ENCODE results near the gene LIN54. TPM values are rescaled to one million over a fixed set of nuclear protein-coding genes. Genes with fewer than 3 reads are reported as not detected.

LIN54 gene
- total RNA-seq, 2 experiments from 2014 or later: 36.3 to 38.6 TPM

GRCh38 chr4:82905205-82905604 is 105.4 kb downstream of the LIN54 start:
- H3K27ac Mint-ChIP-seq: peak overlapping the region; percentile 60
- H3K36me3 Mint-ChIP-seq: peaks cover 8% of the 10 kb centered on the region
- peak overlapping the region; percentile 19 for H3K4me3 Mint-ChIP-seq
- H3K9me3 Mint-ChIP-seq (ENCODE audit: low read depth): no peaks in the 10 kb centered on the region
- peak; percentile 81 for DNase-seq
- ATAC-seq: peak; percentile 3
- peaks cover 13% of the 10 kb centered on the region for H3K27me3 Mint-ChIP-seq
- peaks cover 27% of the 10 kb centered on the region for H3K4me1 Mint-ChIP-seq
- CTCF ChIA-PET: interaction anchor here (0.8 kb wide), 1 partner anchor 108 kb away, joined by 3 read pairs; no protein-coding TSS in a partner anchor

- DNase-seq (no peak), ATAC-seq (no peak)
- CTCF ChIA-PET: interaction anchor here (0.8 kb wide), 1 partner anchor 51 kb away, joined by 3 read pairs; no protein-coding TSS in a partner anchor
- no peaks in the 10 kb centered on the region for H3K9me3 Mint-ChIP-seq (ENCODE audit: low read depth)
- peaks cover 13% of the 10 kb centered on the region for H3K27me3 Mint-ChIP-seq
- H3K27ac Mint-ChIP-seq: peak overlapping the region; percentile 17
- H3K4me3 Mint-ChIP-seq: no peak overlapping the region
- peaks cover 30% of the 10 kb centered on the region for H3K4me1 Mint-ChIP-seq
- H3K36me3 Mint-ChIP-seq: peaks cover 13% of the 10 kb centered on the region
Observed at GRCh38 chr4:82903737-82904136, 106.9 kb downstream of the LIN54 start.

GRCh38 chr4:82901183-82901718 is 109.4 kb downstream of the LIN54 start:
- Mint-ChIP-seq H3K4me3 (no peak overlapping the region), H3K27me3 (peaks cover 7% of the 10 kb centered on the region), H3K36me3 (peaks cover 18% of the 10 kb centered on the region), H3K4me1 (peaks cover 45% of the 10 kb centered on the region), H3K9me3 (ENCODE audit: low read depth) (no peaks in the 10 kb centered on the region), H3K27ac (no peak overlapping the region)
- CTCF ChIA-PET: interaction anchor here (0.7 to 3.3 kb wide), 6 partner anchors 11 to 383 kb away, joined by 3 to 32 read pairs (median 8); partner anchors contain the start of genes COQ2, LIN54 and SEC31A
- no peak for ATAC-seq
- no peak for DNase-seq

GRCh38 chr4:82900411-82901182 is 110.0 kb downstream of the LIN54 start, which contains the start of gene THAP9:
Gene THAP9 (plus strand): TSS chr4:82900735. CDS start chr4:82900803, 68 bp downstream.
- Mint-ChIP-seq H3K9me3 (ENCODE audit: low read depth) (no peaks in the 10 kb centered on the region), H3K4me3 (no peak within 1 kb of the TSS), H3K4me1 (peaks cover 46% of the 10 kb centered on the region), H3K27ac (no peak within 1 kb of the TSS), H3K36me3 (peaks cover 21% of the 10 kb centered on the region), H3K27me3 (peaks cover 5% of the 10 kb centered on the region)
- ATAC-seq: peak; percentile 91
- DNase-seq: peak; percentile 100
- CTCF ChIA-PET: interaction anchor here (0.7 to 3.3 kb wide), 7 partner anchors 11 to 384 kb away, joined by 3 to 32 read pairs (median 4); partner anchors contain the start of genes COPS4, COQ2, LIN54 and SEC31A

GRCh38 chr4:82900066-82900410 is 110.6 kb downstream of the LIN54 start:
- H3K27ac Mint-ChIP-seq: no peak overlapping the region
- ATAC-seq: peak; percentile 3
- no peaks in the 10 kb centered on the region for H3K9me3 Mint-ChIP-seq (ENCODE audit: low read depth)
- CTCF ChIA-PET: interaction anchor here (1.1 to 3.3 kb wide), 7 partner anchors 10 to 135 kb away, joined by 3 to 32 read pairs (median 6); partner anchors contain the start of genes COPS4, LIN54 and SEC31A
- DNase-seq: no peak
- no peak overlapping the region for H3K4me3 Mint-ChIP-seq
- peaks cover 22% of the 10 kb centered on the region for H3K36me3 Mint-ChIP-seq
- H3K4me1 Mint-ChIP-seq: peaks cover 42% of the 10 kb centered on the region
- H3K27me3 Mint-ChIP-seq: peaks cover 2% of the 10 kb centered on the region

GRCh38 chr4:82899374-82900065 is 111.1 kb downstream of the LIN54 start:
- CTCF ChIA-PET: interaction anchor here (1.1 to 3.3 kb wide), 8 partner anchors 10 to 318 kb away, joined by 3 to 32 read pairs (median 5); partner anchors contain the start of genes COPS4, LIN54, SCD5 and SEC31A
- DNase-seq: no peak
- no peak overlapping the region for H3K4me3 Mint-ChIP-seq
- H3K36me3 Mint-ChIP-seq: peaks cover 27% of the 10 kb centered on the region
- H3K4me1 Mint-ChIP-seq: peaks cover 40% of the 10 kb centered on the region
- no peak overlapping the region for H3K27ac Mint-ChIP-seq
- ATAC-seq: no peak
- H3K27me3 Mint-ChIP-seq: peaks cover 2% of the 10 kb centered on the region
- H3K9me3 Mint-ChIP-seq (ENCODE audit: low read depth): no peaks in the 10 kb centered on the region

- peaks cover 35% of the 10 kb centered on the region for H3K36me3 Mint-ChIP-seq
- H3K4me3 Mint-ChIP-seq: no peak overlapping the region
- peaks cover 39% of the 10 kb centered on the region for H3K4me1 Mint-ChIP-seq
- ATAC-seq (no peak), DNase-seq (no peak)
- CTCF ChIA-PET: interaction anchor here (1.4 to 3.3 kb wide), 5 partner anchors 13 to 319 kb away, joined by 3 to 32 read pairs (median 4); partner anchors contain the start of gene SCD5
- H3K27me3 Mint-ChIP-seq: peaks cover 1% of the 10 kb centered on the region
- H3K9me3 Mint-ChIP-seq (ENCODE audit: low read depth): no peaks in the 10 kb centered on the region
- H3K27ac Mint-ChIP-seq: no peak overlapping the region
Observed at GRCh38 chr4:82898322-82899243, 112.0 kb downstream of the LIN54 start.

- H3K27me3 Mint-ChIP-seq: no peaks in the 10 kb centered on the region
- H3K36me3 Mint-ChIP-seq: peaks cover 37% of the 10 kb centered on the region
- no peak overlapping the region for H3K4me3 Mint-ChIP-seq
- peak overlapping the region; percentile 29 for H3K27ac Mint-ChIP-seq
- H3K4me1 Mint-ChIP-seq: peaks cover 44% of the 10 kb centered on the region
- CTCF ChIA-PET: interaction anchor here (0.8 to 1.7 kb wide), 4 partner anchors 20 to 115 kb away, joined by 3 to 6 read pairs (median 4); partner anchors contain the start of gene LIN54
- H3K9me3 Mint-ChIP-seq (ENCODE audit: low read depth): no peaks in the 10 kb centered on the region
- DNase-seq (no peak), ATAC-seq (no peak)
Observed at GRCh38 chr4:82896755-82897154, 113.9 kb downstream of the LIN54 start.

GRCh38 chr4:82893942-82894341 is 116.7 kb downstream of the LIN54 start:
- CTCF ChIA-PET: no interaction called here

GRCh38 chr4:82892467-82892802 is 118.2 kb downstream of the LIN54 start:
- CTCF ChIA-PET: interaction anchor here (1.6 kb wide), 1 partner anchor 40 kb away, joined by 8 read pairs; no protein-coding TSS in a partner anchor
- no peaks in the 10 kb centered on the region for H3K27me3 Mint-ChIP-seq
- ATAC-seq (no peak), DNase-seq (no peak)
- no peaks in the 10 kb centered on the region for H3K9me3 Mint-ChIP-seq (ENCODE audit: low read depth)
- peaks cover 29% of the 10 kb centered on the region for H3K36me3 Mint-ChIP-seq
- peak overlapping the region; percentile 93 for H3K4me3 Mint-ChIP-seq
- H3K27ac Mint-ChIP-seq: peak overlapping the region; percentile 97
- peaks cover 48% of the 10 kb centered on the region for H3K4me1 Mint-ChIP-seq

More at GRCh38 chr4:82893942-82894341, 116.7 kb downstream of the LIN54 start:
- no peaks in the 10 kb centered on the region for H3K27me3 Mint-ChIP-seq
- ATAC-seq: no peak
- H3K9me3 Mint-ChIP-seq (ENCODE audit: low read depth): no peaks in the 10 kb centered on the region
- no peak overlapping the region for H3K4me3 Mint-ChIP-seq
- H3K27ac Mint-ChIP-seq: no peak overlapping the region
- DNase-seq: no peak
- H3K4me1 Mint-ChIP-seq: peaks cover 51% of the 10 kb centered on the region
- peaks cover 37% of the 10 kb centered on the region for H3K36me3 Mint-ChIP-seq

GRCh38 chr4:82891707-82892466 is 118.7 kb downstream of the LIN54 start:
- Mint-ChIP-seq H3K4me1 (peaks cover 48% of the 10 kb centered on the region), H3K4me3 (peak overlapping the region; percentile 93), H3K27me3 (no peaks in the 10 kb centered on the region), H3K9me3 (ENCODE audit: low read depth) (no peaks in the 10 kb centered on the region), H3K27ac (peak overlapping the region; percentile 97), H3K36me3 (peaks cover 28% of the 10 kb centered on the region)
- ATAC-seq (no peak), DNase-seq (no peak)
- CTCF ChIA-PET: interaction anchor here (1.6 kb wide), 1 partner anchor 39 kb away, joined by 8 read pairs; no protein-coding TSS in a partner anchor

Measured in activated CD8-positive, alpha-beta memory T cell treated with anti-CD3 and anti-CD28 coated beads, Interleukin-2, amount 10 ng/mL, durations not matched to agents 7 days and 5 days (primary cell).